GM18907 (cell line): ENCODE measurements around the gene GGT7.
"Not testable (repeated sequence)": the region's sequence is repeated elsewhere in the genome, so short reads cannot be mapped to it uniquely, and the experiment has no call there.

Experiments used
- ATAC-seq: cut with Tn5 transposase; IDR thresholded peaks from one replicate; pipeline ENCODE4 v1.9.1; 2021; ENCODE audit warnings: mild to moderate bottlenecking, moderate library complexity; ENCODE audit not compliant: unreplicated experiment

GGT7 gene, protein sequence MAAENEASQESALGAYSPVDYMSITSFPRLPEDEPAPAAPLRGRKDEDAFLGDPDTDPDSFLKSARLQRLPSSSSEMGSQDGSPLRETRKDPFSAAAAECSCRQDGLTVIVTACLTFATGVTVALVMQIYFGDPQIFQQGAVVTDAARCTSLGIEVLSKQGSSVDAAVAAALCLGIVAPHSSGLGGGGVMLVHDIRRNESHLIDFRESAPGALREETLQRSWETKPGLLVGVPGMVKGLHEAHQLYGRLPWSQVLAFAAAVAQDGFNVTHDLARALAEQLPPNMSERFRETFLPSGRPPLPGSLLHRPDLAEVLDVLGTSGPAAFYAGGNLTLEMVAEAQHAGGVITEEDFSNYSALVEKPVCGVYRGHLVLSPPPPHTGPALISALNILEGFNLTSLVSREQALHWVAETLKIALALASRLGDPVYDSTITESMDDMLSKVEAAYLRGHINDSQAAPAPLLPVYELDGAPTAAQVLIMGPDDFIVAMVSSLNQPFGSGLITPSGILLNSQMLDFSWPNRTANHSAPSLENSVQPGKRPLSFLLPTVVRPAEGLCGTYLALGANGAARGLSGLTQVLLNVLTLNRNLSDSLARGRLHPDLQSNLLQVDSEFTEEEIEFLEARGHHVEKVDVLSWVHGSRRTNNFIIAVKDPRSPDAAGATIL

DNA sequence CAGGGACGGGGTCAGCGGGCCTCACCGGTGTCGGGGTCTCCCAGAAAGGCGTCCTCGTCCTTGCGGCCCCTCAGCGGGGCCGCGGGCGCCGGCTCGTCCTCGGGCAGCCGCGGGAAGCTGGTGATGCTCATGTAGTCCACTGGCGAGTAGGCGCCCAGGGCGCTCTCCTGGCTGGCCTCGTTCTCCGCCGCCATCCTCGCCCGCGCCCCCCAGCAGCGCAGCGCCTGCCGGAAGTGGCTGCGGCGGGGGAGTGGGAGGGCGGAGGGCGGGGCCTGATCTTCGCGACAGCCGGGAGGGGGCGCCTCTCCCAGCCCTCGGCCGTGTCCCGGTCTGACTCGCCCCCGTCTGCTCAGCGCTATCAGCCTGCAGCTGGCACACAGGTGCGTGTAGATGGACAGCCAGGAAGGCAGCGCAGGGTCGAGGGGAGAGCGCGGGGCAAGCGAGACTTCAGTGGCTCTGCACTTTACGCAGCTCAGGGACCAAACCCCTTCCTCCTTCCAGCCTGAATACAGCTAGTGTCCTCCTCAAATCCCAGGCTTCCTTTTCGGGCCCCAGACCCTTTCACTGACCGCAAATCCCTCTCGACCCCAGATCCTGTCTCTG, at the start of gene GGT7:
GGT7 (minus strand) TSS at position 235 of the 603 bp plus-strand sequence; CDS start at position 194, 41 bp downstream.
- peak; percentile 49 for ATAC-seq

DNA sequence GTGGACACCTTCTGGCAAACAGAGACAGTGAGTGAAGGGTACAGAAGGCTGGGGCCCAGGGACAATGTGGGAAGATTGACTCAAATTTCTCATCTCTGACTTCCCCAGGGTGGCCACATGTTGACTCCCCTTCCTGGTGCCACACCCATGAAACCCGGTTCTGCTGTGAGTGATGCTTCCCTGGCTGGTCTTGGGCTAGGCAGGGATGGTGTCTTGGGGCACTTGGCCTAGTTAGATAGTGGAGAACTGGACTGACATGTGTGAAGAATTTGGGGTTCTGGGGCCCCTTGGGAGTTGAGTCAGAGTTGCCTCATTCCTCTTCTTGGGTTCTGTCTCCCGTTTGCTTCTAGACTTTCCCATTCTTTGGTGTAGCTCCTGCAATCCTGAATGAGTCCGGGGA, 48.8 kb upstream of the GGT7 start:
- no peak for ATAC-seq

DNA sequence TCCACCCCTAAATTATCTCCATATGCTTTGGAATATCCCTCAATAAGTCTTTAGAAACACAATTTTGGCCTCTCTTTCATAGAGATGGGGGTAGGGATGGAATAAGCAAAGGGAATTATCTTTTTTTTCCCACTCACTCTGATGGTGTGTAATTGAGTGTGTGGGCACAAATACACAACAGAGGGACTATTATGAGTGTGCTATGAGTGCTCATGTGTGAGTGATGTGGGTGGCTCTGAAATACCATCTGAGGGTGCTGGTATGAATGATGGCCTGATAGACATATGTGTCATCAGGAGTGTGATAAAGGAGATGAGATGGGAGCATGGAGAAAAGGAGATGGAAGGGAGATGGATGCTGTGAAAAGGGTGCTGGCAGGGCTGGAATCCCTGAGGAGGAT, 47.4 kb upstream of the GGT7 start:
- no peak for ATAC-seq

DNA sequence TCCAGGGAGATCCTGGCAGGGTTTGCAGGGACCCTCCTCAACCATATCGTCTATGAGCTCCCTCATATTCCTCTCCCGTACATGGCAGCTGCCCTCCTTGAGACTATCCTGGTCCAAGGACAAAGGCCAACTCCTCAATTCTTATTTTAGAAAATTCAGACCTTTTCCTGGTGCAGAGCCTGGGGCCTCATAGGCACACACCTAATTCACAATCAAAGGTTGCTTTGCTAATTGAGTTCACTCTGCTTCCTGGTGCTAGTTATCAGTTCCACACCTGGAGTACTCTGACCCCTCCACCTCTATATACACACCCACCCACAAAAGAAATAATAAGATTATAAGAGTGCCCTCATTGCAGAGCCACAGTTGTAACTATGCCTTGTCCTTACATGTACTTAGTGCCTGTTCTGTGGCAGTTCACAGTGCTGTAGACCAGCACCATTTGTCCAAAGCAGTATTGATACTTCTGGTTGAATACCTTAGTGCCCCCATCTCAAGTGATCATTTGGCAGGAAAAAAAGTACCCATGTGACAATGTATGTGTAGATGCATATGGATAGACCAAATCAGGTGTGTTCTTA, 44.2 kb upstream of the GGT7 start:
- ATAC-seq: no peak

DNA sequence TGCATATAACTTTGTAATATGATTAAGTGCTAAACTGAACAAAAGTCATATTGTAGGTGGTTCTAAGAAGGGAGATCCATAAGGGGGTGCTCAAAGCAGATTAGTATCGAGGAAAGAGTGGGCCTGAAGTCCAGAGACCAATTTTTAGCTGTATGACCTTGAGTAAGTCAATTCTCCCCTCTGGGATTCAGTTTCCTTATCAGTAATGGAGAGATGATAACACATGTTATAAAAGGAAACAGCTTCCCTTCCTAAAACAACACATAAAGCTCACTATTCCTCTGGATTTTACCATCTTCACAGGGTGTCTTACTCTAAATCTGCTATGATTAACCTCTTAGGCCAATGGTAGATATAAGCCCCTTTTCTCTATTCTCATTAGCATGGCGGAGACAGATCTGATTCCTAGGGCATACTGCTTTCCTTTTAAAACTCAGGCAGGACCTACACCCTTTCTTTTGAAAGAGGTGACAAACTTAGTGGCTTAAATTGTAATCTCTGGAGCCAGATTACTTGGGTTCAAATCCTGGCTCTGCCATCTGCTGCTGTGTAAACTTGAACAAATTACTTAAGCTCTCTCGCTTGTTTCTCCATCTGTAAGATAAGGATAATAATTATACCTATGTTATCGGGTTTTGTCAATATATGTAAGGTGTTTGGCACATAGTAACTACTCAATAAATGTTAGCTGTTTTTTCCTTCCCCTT, 43.2 kb upstream of the GGT7 start:
- ATAC-seq: no peak

DNA sequence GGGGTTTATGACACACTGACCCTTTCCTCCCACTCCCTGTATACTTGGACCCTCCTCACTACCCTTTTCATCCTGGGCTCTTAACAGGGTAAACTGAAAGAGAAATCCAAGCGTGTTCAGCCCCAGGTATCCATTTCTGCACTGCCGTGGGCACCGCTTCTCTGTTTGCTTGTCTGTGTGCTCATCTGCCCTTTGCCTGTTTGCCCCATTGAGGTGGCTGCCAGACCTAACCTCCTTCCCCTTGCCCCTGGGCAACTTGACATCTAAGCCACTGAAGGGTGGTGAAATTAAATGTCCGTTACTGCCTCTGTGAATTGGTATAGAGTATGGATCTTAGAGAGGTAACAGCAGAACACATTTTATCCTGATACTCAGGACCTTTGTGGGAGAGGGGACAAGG, 42.5 kb upstream of the GGT7 start:
- ATAC-seq: no peak

DNA sequence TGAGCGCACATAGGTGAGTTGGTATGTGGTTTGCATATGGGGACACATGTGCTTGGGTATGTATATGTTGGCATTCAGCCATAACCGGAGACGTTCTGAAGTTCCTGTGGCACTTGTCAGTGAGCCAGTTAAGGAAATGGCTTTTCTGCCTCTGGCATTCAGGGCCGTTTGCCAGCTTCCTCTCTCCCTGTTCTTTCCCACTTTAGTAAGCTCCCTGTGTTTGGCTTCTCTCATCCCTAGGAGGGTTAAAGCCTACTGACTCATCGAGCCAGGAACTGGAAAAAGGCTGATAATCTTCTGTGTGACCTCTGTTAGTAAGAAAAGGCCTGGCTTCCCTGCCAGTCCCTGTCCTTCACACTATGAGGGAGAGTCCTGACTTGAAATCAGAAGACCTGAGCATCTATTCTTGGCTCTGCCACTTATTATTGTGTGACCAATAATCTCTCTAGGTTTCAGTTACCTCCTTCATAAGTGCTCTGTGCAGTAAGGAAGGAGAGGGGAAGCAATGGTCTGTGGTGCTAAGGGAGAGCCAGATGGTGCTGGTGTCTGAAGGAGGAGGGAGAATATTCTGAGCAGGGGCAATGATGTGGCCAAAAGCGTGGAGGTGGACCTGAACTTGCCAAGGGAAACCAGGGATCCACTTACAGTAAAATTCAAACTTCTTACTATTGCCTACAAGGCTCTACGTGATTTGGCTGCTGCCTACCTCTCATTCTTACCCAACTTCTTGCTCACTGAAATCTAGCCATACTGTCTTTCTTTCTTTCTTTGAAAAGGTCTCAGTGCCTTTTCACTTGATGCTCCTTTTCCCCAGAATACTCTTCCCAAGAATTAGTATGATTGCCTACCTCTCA, 35.2 kb upstream of the GGT7 start:
- ATAC-seq: no peak

DNA sequence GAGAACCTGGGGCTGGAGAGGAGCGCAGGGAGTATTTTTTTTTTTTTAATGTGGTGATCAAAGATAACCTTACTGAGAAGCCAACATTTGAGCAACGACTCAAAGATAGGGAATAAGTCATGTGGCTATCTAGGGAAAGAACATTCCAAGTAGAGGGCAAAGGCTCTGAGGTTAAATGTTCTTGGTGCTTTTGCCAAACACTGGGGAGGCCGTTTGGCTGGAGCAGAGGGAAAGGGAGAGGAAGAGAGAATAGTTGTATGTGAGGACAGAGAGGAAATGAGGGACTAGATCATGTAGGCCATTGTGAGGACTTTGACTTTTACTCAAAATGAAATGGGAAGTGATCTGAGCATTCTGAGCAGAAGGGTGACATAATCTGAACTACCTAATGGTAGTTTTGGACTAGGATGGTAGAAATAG, 31.6 kb upstream of the GGT7 start:
- no peak for ATAC-seq

DNA sequence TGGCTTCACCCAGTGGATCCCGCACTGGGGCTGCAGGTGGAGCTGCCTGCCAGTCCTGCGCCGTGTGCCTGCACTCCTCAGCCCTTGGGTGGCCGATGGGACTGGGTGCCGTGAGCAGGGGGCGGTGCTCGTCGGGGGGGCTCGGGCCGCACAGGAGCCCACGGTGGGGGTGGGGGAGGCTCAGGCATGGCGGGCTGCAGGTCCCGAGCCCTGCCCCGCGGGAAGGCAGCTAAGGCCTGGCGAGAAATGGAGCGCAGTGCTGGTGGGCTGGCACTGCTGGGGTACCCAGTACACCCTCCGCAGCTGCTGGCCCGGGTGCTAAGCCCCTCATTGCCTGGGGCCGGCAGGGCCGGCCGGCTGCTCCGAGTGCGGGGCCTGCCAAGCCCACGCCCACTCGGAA, 26.1 kb upstream of the GGT7 start:
- ATAC-seq: not testable (repeated sequence)

DNA sequence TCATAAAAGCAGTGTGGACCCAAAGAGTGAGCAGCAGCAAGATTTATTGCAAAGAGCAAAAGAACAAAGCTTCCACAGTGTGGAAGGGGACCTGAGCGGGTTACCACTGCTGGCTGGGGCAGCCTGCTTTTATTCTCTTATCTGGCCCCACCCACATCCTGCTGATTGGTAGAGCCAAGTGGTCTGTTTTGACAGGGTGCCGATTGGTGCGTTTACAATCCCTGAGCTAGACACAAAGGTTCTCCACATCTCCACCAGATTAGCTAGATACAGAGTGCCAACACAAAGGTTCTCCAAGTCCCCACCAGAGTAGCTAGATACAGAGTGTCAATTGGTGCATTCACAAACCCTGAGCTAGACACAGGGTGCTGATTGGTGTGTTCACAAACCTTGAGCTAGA, 25.5 kb upstream of the GGT7 start:
- not testable (repeated sequence) for ATAC-seq

DNA sequence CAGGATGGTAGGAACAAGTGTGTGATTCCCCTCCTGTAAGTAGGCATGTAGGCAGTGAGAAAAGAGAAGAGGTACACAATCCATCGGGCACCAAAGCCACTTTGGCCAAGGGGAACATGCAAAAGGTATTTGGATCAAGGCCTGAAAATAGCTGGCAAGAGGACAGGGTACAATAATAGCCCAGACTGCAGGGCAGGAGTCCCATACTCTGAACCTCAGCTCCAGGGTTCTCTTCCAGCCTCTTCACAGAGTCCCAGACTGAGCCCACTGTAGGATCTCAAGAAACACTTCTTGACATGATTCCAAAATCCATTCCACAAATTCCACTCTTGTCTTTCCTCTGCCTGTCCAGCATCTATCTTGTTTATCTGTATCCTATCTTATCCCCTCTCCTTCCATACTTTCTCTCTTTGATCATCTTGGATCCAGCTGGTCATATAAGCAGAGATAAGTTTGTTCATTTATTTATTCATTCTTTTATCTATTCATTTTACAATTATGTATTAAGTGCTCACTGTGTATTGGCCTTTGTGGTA, 23.5 kb upstream of the GGT7 start:
- no peak for ATAC-seq

DNA sequence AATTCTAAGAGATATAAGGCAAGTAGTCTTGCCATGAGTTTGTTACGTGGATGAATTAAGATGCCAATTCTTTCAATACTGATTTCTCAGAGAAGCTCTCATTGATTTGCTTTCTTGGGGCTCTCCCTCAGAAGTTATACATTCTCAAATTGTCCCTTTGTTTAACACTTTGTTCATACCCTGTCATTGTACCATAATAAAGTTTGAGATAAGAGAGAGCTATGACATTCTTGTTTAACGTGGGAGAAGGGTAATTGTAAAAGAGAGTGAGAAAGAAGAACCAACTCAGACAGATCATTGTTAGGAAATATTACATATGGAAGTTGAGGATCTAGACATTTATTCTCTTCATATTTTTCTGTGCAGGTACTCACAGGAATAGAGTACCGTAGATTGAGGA, 22.8 kb upstream of the GGT7 start:
- no peak for ATAC-seq

DNA sequence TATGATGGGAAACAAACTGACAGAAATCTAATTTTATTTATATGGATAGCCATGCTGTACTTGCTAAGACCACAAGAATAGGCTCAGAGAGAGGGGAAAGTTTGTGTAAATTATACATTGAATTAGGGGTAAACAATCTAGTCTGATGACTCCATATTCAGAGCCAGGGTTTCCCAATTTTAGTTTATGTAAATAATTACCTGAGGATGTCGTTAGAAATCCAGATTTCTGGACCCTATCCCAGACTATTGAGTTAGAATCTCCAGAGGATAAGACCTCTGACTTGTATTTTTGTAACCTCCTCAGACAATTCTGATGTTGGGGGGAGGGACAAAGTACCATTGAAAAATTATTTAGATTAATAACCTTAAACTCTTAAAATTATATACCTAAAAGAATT, 22.1 kb upstream of the GGT7 start:
- no peak for ATAC-seq

DNA sequence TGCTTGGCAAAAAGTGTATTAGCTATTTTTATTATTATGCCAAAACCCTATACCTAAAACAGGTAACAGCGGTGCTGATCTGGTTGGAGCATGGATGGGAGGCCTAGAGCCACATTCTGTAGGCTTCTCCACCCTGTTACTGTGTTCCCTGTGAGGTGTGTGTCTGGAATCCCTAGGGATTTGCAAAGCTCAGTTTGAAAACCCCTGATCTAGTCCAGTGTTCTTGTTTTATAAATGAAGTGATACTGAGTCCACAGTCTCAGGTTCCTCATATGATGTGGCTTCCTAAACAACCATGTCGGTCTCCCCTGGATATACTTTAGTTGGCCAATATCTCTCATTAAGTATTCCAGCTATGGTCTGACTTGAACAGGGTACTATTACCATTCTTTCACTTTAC, 20.0 kb upstream of the GGT7 start:
- ATAC-seq: no peak

DNA sequence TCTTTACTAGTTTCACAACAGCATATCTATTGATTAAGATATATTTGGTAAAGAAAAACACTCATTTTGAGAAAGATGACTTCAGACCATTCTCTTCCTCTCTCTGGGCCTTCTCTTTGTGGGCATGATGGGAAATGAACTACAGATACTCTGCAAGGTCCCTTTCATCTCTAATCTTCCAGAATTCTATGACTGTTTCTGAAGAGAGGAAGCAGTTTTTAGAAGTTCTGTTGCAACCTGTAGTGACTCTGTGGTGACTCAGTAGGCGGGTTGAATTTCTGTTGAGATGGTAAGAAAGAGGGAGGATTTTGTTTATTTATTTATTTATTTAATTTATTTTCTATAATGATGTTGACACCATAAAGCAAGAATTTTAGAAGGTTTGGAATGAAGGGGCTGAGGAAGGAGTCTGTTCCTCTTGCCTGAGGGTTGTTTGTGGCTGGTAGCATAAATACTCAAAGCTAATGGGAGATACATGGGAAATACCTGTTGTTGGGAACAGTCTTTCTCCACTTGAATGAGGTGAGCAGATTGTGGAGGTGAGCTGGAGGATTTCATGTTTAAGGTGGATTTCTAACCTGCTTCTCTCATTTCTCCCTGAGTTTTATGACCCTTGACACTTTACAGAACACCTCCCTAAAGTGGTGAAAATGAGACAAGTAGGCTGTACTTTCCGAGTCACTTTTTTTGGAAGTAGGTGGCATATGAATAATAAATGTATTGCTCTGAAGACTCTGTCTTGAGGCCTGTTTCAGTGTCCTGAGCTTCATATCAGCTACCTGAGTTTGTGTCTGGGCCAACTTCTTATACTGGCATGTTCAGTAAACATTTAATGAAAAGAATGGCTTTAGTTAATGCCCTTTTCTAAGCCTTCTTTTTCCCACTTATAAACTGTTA, 18.8 kb upstream of the GGT7 start:
- ATAC-seq: no peak

DNA sequence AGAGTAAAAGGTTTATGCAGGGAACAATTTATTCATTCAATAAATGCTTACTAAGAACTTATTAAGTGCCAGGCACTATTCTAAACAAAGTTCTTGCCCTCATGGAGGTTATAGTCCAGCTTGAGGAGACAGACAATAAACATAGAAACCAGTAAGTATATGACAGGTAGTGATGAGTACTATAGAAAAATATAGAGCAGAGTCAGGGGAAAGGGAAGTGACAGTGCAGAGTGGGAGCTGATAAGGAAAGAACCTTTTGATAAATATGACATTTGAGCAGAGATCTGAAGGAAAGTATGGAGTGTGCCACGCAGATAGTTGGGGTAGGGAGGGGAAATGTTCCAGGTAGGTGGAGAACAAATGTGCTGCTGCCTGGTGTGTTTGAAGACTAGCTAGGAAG, 15.8 kb upstream of the GGT7 start:
- ATAC-seq: no peak

DNA sequence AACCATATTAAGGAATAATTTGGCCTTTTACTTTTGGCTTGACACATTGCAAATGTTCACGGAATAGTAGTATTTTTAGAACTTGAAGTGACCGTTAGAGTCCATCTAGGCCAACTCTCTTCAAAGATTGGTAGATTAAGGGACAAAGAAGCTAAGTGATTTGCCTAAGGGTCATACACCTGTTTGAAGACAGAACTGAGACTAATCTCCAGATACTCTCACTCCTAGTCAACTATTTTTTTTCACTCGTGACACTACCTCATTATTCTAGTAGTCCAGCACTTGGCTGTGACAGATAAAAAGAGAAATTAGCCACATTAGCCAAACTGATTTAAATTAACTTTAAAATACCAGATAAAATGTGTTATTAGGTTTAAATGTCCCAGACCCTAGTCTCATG, 14.4 kb upstream of the GGT7 start:
- ATAC-seq: no peak

DNA sequence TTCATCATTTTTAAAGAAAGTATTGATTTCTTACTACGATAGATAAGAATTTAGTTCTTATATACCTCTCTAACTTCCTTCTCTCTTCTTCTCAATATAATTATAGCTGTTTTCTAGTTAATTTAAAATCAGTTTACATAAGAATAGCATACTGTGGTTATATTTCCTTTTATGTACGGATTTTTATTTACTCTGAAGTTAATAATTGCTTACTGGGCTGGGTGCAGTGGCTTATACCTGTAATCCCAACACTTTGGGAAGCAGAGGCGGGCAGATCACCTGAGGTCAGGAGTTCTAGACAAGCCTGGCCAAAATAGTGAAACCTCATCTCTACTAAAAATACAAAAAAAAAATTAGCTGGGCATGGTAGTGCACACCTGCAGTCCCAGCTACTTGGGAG, 13.5 kb upstream of the GGT7 start:
- no peak for ATAC-seq

DNA sequence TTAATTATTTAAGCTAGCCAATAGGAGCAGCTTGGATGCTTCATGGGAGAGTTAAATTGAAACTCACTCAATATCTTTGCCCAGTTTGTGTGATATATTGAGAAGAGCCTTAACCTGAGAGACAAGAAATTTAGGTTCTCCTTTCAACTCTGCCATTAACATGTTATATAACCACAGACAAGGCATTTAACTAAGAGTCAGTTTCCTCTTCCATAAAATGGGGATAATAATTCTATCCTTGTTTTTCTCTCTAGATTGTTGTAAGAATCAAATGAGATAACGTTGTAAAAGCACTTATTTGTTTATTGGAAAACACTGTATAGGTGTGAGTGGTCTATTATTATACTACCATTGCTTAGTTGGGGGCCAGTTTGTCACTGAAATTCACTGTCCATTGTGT, 11.6 kb upstream of the GGT7 start:
- no peak for ATAC-seq
